ENCODE results near the gene CCDC178.

The CCDC178 gene

DNA sequence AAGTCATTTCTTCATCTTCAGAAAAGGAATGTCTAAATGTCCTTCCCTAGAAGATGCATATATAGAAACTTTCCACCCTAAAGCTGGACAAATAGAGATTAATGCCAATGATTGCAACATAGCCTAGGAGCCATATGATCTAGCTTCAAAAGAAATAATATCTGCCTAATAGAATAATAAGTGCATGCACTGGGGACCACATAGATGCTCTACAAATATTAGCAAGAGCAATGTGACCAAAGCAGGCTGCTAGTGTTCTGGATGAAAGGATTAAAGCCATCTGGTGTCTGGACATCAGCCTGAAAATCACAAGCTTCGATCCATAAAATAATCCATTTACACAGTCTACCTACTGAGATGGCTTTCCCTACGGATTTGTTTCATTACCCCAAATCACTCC lies 387.6 kb downstream of the CCDC178 start:
- no peak for DNase-seq (ENCODE audit: low spot score)
- TF ChIP-seq, protein P1, sequence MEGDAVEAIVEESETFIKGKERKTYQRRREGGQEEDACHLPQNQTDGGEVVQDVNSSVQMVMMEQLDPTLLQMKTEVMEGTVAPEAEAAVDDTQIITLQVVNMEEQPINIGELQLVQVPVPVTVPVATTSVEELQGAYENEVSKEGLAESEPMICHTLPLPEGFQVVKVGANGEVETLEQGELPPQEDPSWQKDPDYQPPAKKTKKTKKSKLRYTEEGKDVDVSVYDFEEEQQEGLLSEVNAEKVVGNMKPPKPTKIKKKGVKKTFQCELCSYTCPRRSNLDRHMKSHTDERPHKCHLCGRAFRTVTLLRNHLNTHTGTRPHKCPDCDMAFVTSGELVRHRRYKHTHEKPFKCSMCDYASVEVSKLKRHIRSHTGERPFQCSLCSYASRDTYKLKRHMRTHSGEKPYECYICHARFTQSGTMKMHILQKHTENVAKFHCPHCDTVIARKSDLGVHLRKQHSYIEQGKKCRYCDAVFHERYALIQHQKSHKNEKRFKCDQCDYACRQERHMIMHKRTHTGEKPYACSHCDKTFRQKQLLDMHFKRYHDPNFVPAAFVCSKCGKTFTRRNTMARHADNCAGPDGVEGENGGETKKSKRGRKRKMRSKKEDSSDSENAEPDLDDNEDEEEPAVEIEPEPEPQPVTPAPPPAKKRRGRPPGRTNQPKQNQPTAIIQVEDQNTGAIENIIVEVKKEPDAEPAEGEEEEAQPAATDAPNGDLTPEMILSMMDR (IDR thresholded peaks at IDR 0.05; ENCODE audit: extremely low read depth, missing control alignments): no peak

DNA sequence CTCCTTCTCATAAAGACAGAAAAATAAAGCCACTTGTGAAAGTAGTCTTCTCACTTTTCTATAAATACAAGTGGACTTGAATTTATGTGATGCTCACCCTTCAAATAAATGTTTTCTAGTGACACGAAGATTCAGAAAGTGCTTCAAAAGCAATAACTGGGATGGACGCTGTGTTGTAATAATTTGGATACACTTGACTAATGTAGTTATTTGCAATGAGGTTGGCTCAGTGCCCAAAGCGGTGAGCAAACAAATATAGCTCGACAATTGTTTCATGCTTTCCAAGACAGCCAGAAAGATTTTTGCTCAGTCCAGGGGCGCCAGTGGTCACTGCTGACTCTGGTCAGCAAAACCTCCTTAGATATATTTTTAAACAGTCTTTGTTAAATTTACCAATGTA lies 389.1 kb downstream of the CCDC178 start:
- DNase-seq (ENCODE audit: low spot score): no peak
- TF ChIP-seq, protein P1 (IDR thresholded peaks at IDR 0.05; ENCODE audit: extremely low read depth, missing control alignments): no peak

DNA sequence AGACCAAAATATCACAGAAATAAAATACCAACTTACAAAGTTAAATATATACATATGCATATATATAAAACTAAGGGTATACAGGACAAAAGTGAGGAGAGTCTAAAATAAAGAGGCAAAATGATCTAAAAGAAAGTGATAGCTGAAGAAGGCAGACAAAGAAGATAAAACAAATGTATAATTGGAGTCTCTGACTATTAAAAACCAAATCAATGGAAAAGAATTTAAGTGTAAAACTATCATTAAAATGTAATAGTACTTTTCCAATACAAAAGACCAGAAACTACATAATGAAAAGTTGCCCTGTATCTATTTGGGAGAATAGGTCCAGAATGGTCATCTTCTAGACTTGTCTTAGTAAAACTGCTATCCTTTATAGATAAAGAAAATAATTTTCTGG lies 400.3 kb downstream of the CCDC178 start:
- TF ChIP-seq, protein P1 (IDR thresholded peaks at IDR 0.05; ENCODE audit: extremely low read depth, missing control alignments): no peak
- no peak for DNase-seq (ENCODE audit: low spot score)

DNA sequence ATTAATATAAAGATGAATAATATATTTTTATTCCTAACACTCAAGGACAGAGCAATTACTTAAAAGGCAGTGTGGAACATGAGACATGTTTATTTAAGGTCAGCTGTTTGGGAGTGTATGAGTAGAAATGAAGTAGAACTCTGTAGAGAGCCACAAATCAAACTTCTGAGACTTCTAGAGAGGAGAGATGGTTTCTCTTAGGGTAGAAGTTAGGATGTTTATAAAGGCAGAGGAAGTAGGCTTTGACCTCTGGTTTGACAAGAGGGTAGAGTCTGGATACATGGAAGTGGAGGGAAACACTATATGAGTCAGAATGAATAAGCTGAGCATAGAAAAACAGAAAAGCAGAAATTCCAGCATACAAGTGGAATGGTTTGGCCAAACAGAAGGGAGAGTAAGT lies 405.6 kb downstream of the CCDC178 start:
- no peak for DNase-seq (ENCODE audit: low spot score)
- TF ChIP-seq, protein P1 (IDR thresholded peaks at IDR 0.05; ENCODE audit: extremely low read depth, missing control alignments): no peak

DNA sequence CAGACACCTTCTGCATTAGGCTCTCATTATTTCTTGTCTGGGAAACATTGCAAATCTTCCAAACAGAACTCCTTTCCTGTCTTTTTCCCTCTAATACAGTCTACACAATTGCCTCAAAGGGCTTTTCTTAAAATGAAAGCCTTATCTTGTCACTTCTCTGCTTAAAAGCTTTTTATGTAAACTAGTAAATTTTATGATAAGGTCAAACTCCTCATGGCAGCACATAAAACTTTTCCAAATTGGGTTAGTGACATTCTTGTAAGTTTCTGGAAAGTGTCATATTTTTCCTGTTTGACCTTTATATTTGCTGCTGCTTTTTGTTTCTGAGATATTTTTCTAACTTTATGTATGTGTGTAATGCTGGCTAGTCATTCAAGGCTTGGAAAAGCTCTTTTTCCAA lies 406.3 kb downstream of the CCDC178 start:
- DNase-seq (ENCODE audit: low spot score): no peak
- TF ChIP-seq, protein P1 (IDR thresholded peaks at IDR 0.05; ENCODE audit: extremely low read depth, missing control alignments): no peak

DNA sequence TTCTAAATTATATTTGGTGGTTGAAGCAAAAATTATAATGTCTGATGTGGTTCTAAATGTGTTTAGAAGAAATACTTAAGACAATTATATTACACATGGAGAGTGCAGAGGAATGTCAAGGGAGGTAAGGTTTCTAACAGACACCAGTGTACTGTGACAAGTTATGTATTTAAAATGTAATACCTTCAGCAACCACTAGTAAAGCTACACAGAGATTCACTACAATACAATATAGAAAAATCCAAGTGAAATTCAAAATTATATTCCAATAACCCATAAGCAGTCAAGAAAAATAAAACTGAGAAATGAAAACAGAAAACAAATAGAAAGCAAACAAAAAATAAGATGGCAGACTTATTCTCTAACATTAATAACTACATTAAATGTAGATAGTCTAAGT lies 418.2 kb downstream of the CCDC178 start:
- TF ChIP-seq, protein P1 (IDR thresholded peaks at IDR 0.05; ENCODE audit: extremely low read depth, missing control alignments): no peak

DNA sequence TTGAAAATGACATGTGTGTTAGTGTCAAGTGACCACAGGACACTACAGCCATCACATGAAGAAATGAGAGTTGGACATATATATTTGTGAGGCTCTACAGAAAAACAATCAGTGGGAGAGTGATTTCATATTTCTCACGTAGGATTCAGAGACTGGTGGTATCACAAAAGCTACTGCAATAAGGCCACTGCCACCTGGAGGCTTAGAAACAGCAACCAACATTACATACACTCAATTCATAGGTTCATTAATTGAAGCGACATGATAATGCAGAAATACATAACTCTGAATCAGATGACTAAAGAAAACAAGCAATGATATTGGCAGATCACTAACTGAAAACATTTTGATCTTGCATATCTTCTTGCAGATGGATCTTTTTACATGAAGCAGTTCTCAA lies 419.6 kb downstream of the CCDC178 start:
- TF ChIP-seq, protein P1 (IDR thresholded peaks at IDR 0.05; ENCODE audit: extremely low read depth, missing control alignments): no peak
- DNase-seq (ENCODE audit: low spot score): no peak

More for the DNA sequence above, 418.2 kb downstream of the CCDC178 start:
- no peak for DNase-seq (ENCODE audit: low spot score)
